GM12878 (cell line): ENCODE measurements around the gene NTSR1.

Source experiments
- CBX5 ChIP-seq: sonication (generic); IDR thresholded peaks from 2 replicates; pipeline ENCODE4 v1.6.1; 2016; ENCODE audit warnings: low read depth, moderate library complexity, mild to moderate bottlenecking, inconsistent platforms
- EP300 ChIP-seq, 2 experiments: fragments of 150-350 bp in 1 of 2; IDR thresholded peaks; 2 replicates each; pipeline ENCODE4 v1.6.1; 2011 to 2012; ENCODE audit warnings: low read depth in 2 of 2, low read length in 2 of 2, borderline replicate concordance in 1 of 2, improper control_type of control experiment in 1 of 2, inconsistent platforms in 1 of 2; ENCODE audit not compliant: control insufficient read depth in 1 of 2
- ETV6 ChIP-seq, 2 experiments: fragments of 450-650 bp in 1 of 2; IDR thresholded peaks in 1 of 2; conservative IDR thresholded peaks in 1 of 2; 2 replicates each; pipeline ENCODE4 v1.6.1; 2014; ENCODE audit warnings: antibody characterized with exemption in 1 of 2, borderline replicate concordance in 1 of 2, low read depth in 1 of 2, mild to moderate bottlenecking in 1 of 2, moderate library complexity in 1 of 2
- NFIC ChIP-seq: IDR thresholded peaks from 2 replicates; pipeline ENCODE4 v1.6.1; 2012; ENCODE audit warnings: low read depth, mild to moderate bottlenecking, inconsistent platforms, low read length, moderate library complexity
- POLR2A ChIP-seq: IDR thresholded peaks from 2 replicates; pipeline ENCODE4 v1.6.1; 2011; ENCODE audit warnings: low read depth, mild to moderate bottlenecking, low read length
- SP1 ChIP-seq: IDR thresholded peaks from one replicate; pipeline ENCODE4 v1.6.1; 2011; ENCODE audit warnings: low read depth, low read length
- TBL1XR1 ChIP-seq: IDR thresholded peaks from 2 replicates; pipeline ENCODE4 v1.6.1; 2012; ENCODE audit warnings: low read depth, low read length, improper control_type of control experiment
- TCF12 ChIP-seq: IDR thresholded peaks from 2 replicates; pipeline ENCODE4 v1.6.1; 2011; ENCODE audit warnings: low read depth, mild to moderate bottlenecking, low read length
- ZNF24 ChIP-seq: fragments of 450-650 bp; IDR thresholded peaks from 2 replicates; pipeline ENCODE4 v1.6.1; 2017; ENCODE audit warnings: antibody characterized with exemption, mild to moderate bottlenecking
- ZNF384 ChIP-seq: IDR thresholded peaks from 2 replicates; pipeline ENCODE4 v1.6.1; 2012; ENCODE audit warnings: low read depth, mild to moderate bottlenecking, low read length, improper control_type of control experiment, borderline replicate concordance
- TF ChIP-seq, protein P1 (sequence below), 3 experiments: IDR thresholded peaks in 2 of 3; conservative IDR thresholded peaks in 1 of 3; 2 replicates each; pipeline ENCODE4 v1.5.1; 2011; ENCODE audit warnings: low read depth in 3 of 3, low read length in 3 of 3, mild to moderate bottlenecking in 3 of 3, control low read depth in 2 of 3, moderate library complexity in 2 of 3, inconsistent platforms in 1 of 3, mixed read lengths in 1 of 3; ENCODE audit not compliant: control insufficient read depth in 2 of 3, insufficient read depth in 1 of 3; ENCODE audit errors: extremely low read depth in 1 of 3
- TF ChIP-seq, protein P2 (sequence below): IDR thresholded peaks from 2 replicates; pipeline ENCODE4 v1.6.1; 2011; ENCODE audit warnings: low read depth, low read length, improper control_type of control experiment, borderline replicate concordance

DNA sequence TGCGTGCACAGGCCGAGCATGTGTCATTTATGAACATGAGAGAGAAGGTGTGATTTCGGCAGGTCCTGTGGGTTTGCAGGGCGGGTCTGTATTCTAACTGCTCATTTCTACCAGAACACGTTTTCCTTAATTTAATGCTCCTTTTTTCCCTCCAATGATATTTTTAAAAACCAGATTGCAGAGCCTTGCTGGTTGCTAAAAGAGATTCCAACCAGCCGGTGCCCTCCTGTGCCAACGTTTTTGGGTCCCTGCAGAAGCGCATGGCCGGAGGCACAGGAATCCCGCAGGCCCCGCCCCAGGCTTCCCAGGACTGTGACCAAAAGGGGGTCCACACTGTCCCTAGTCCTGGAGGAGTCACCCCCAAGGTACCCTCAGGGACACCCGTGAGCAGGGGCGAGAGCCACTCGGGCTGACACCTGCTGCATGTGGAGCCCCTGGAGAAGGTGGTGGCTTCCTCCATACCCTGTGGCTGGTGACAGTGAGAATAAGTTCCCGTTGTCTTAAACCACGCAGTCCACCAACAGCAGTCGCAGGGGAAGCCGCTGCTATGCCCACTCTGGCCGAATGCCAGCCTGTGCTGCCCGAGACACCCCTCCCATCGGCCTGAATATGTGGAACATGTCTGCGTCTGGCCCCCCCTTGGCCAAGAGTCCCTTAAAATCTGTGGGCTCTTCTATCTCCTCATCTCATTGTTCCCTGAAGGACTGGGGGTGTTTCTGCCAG is 15.7 kb upstream of the NTSR1 start:
- no peak for TF ChIP-seq POLR2A
- TF ChIP-seq, protein P1, sequence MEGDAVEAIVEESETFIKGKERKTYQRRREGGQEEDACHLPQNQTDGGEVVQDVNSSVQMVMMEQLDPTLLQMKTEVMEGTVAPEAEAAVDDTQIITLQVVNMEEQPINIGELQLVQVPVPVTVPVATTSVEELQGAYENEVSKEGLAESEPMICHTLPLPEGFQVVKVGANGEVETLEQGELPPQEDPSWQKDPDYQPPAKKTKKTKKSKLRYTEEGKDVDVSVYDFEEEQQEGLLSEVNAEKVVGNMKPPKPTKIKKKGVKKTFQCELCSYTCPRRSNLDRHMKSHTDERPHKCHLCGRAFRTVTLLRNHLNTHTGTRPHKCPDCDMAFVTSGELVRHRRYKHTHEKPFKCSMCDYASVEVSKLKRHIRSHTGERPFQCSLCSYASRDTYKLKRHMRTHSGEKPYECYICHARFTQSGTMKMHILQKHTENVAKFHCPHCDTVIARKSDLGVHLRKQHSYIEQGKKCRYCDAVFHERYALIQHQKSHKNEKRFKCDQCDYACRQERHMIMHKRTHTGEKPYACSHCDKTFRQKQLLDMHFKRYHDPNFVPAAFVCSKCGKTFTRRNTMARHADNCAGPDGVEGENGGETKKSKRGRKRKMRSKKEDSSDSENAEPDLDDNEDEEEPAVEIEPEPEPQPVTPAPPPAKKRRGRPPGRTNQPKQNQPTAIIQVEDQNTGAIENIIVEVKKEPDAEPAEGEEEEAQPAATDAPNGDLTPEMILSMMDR (IDR thresholded peaks at IDR 0.05 in 2 of 3, conservative IDR thresholded peaks at IDR 0.05 in 1 of 3; ENCODE audit: control insufficient read depth in 2 of 3, extremely low read depth in 1 of 3, insufficient read depth in 1 of 3, low read depth in 3 of 3, low read length in 3 of 3), result no peak
- no peak for TF ChIP-seq ZNF384
- TF ChIP-seq, protein P2, sequence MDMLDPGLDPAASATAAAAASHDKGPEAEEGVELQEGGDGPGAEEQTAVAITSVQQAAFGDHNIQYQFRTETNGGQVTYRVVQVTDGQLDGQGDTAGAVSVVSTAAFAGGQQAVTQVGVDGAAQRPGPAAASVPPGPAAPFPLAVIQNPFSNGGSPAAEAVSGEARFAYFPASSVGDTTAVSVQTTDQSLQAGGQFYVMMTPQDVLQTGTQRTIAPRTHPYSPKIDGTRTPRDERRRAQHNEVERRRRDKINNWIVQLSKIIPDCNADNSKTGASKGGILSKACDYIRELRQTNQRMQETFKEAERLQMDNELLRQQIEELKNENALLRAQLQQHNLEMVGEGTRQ, result no peak
- no peak for TF ChIP-seq NFIC
- TF ChIP-seq SP1, result no peak
- TF ChIP-seq ETV6 (conservative IDR thresholded peaks at IDR 0.05 in 1 of 2, IDR thresholded peaks at IDR 0.05 in 1 of 2; ENCODE audit: borderline replicate concordance in 1 of 2, low read depth in 1 of 2), result no peak
- TF ChIP-seq EP300 (IDR thresholded peaks at IDR 0.05; ENCODE audit: borderline replicate concordance in 1 of 2, control insufficient read depth in 1 of 2, low read depth in 2 of 2, low read length in 2 of 2), result no peak
- no peak for TF ChIP-seq ZNF24
- no peak for TF ChIP-seq CBX5
- no peak for TF ChIP-seq TBL1XR1
- TF ChIP-seq TCF12, result no peak
